Loucy (cell line): ENCODE data around the gene SAMHD1.
A peak's percentile ranks its signal among the peaks of the same experiment; 100 is the strongest.

ENCODE experiments used
- H2AFZ ChIP-seq: fragments of 200-600 bp; sonication (generic); 2 replicates; pipeline ENCODE4 v1.6.0; 2016; ENCODE audit warnings: antibody characterized with exemption, mild to moderate bottlenecking, low read length, moderate library complexity
- H3F3A ChIP-seq: fragments of 200-600 bp; 2 replicates; pipeline ENCODE4 v1.6.0; 2016; ENCODE audit warnings: antibody characterized with exemption, low read depth, mild to moderate bottlenecking
- H3K27me3 ChIP-seq: fragments of 200-600 bp; sonication (generic); 2 replicates; pipeline ENCODE4 v1.6.1; 2014; ENCODE audit warnings: low read length, mild to moderate bottlenecking; ENCODE audit not compliant: insufficient read depth, poor library complexity, severe bottlenecking
- H3K36me3 ChIP-seq: fragments of 200-600 bp; sonication (generic); 2 replicates; pipeline ENCODE4 v1.6.1; 2016; ENCODE audit warnings: low read length; ENCODE audit not compliant: insufficient read depth
- H3K4me1 ChIP-seq: fragments of 200-600 bp; sonication (generic); 2 replicates; pipeline ENCODE4 v1.5.1; 2014; ENCODE audit warnings: low read length, mild to moderate bottlenecking; ENCODE audit not compliant: insufficient read depth, poor library complexity, severe bottlenecking
- H3K4me2 ChIP-seq: fragments of 200-600 bp; sonication (generic); 2 replicates; pipeline ENCODE4 v1.6.0; 2014; ENCODE audit warnings: antibody characterized with exemption, low read length, low read depth, mild to moderate bottlenecking; ENCODE audit not compliant: poor library complexity, severe bottlenecking
- H3K4me3 ChIP-seq: fragments of 200-600 bp; sonication (generic); 2 replicates; pipeline ENCODE4 v1.5.1; 2014; ENCODE audit warnings: low read length, mild to moderate bottlenecking, mixed read lengths; ENCODE audit not compliant: poor library complexity, severe bottlenecking
- H3K79me2 ChIP-seq: fragments of 200-600 bp; sonication (generic); 2 replicates; pipeline ENCODE4 v1.6.1; 2014; ENCODE audit warnings: low read length; ENCODE audit not compliant: insufficient read depth
- H3K9ac ChIP-seq: fragments of 200-600 bp; sonication (generic); 2 replicates; pipeline ENCODE4 v1.6.0; 2014; ENCODE audit warnings: mild to moderate bottlenecking, low read depth, low read length, moderate library complexity; ENCODE audit not compliant: poor library complexity, severe bottlenecking
- H3K9me2 ChIP-seq: fragments of 200-600 bp; sonication (generic); replicated peaks from 2 replicates; pipeline ENCODE4 v1.6.1; 2016; ENCODE audit warnings: low read depth, low read length, mixed read lengths
- H3K9me3 ChIP-seq: fragments of 200-600 bp; sonication (generic); 2 replicates; pipeline ENCODE4 v1.6.1; 2014; ENCODE audit warnings: mild to moderate bottlenecking, antibody characterized with exemption, low read length, low read depth; ENCODE audit not compliant: insufficient read depth
- H4K20me1 ChIP-seq: fragments of 200-600 bp; sonication (generic); 2 replicates; pipeline ENCODE4 v1.6.0; 2014; ENCODE audit warnings: antibody characterized with exemption, low read length, mild to moderate bottlenecking; ENCODE audit not compliant: insufficient read depth, poor library complexity, severe bottlenecking
- EZH2phosphoT487 ChIP-seq: fragments of 200-600 bp; IDR thresholded peaks from 2 replicates; pipeline ENCODE4 v1.6.1; 2018; ENCODE audit warnings: antibody characterized with exemption, mild to moderate bottlenecking, moderate library complexity, borderline replicate concordance
- TF ChIP-seq, protein P1 (sequence below): fragments of 200-600 bp; sonication (generic); conservative IDR thresholded peaks from 2 replicates; pipeline ENCODE4 v1.5.1; 2014; ENCODE audit warnings: mild to moderate bottlenecking, antibody characterized with exemption, low read length

The SAMHD1 gene

DNA sequence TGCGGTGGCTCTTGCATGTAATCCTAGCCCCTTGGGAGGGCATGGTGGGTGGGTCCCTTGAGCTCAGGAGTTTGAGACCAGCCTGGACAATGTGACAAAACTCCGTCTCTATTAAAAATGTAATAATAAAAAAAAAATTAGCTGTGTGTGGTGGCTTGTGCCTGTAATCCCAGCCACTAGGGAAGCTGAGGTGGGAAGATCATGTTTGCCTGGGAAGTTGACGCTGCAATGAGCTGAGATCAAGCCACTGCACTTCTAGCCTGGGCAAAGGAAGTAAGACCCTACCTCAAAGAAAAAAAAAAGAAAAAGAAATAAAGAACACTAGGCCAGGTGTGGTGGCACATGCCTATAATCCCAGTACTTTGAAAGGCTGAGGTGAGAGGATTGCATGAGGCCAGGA is 4.5 kb upstream of the SAMHD1 start:
- no peak overlapping the region for H3K4me3 ChIP-seq
- H3K27me3 ChIP-seq, result no peaks in the 10 kb centered on the region
- TF ChIP-seq, protein P1, sequence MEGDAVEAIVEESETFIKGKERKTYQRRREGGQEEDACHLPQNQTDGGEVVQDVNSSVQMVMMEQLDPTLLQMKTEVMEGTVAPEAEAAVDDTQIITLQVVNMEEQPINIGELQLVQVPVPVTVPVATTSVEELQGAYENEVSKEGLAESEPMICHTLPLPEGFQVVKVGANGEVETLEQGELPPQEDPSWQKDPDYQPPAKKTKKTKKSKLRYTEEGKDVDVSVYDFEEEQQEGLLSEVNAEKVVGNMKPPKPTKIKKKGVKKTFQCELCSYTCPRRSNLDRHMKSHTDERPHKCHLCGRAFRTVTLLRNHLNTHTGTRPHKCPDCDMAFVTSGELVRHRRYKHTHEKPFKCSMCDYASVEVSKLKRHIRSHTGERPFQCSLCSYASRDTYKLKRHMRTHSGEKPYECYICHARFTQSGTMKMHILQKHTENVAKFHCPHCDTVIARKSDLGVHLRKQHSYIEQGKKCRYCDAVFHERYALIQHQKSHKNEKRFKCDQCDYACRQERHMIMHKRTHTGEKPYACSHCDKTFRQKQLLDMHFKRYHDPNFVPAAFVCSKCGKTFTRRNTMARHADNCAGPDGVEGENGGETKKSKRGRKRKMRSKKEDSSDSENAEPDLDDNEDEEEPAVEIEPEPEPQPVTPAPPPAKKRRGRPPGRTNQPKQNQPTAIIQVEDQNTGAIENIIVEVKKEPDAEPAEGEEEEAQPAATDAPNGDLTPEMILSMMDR, result no peak
- no peak for TF ChIP-seq EZH2phosphoT487
- H3K9me2 ChIP-seq, result no peaks in the 10 kb centered on the region
- no peaks in the 10 kb centered on the region for H4K20me1 ChIP-seq
- H3K4me1 ChIP-seq, result peaks cover 11% of the 10 kb centered on the region
- no peaks in the 10 kb centered on the region for H3K9me3 ChIP-seq
- no peaks in the 10 kb centered on the region for H3K36me3 ChIP-seq
- no peaks in the 10 kb centered on the region for H3K79me2 ChIP-seq
- H3K9ac ChIP-seq, result no peak overlapping the region
- H3K4me2 ChIP-seq, result no peak overlapping the region
- H3F3A ChIP-seq, result no peaks in the 10 kb centered on the region
- no peak overlapping the region for H2AFZ ChIP-seq

DNA sequence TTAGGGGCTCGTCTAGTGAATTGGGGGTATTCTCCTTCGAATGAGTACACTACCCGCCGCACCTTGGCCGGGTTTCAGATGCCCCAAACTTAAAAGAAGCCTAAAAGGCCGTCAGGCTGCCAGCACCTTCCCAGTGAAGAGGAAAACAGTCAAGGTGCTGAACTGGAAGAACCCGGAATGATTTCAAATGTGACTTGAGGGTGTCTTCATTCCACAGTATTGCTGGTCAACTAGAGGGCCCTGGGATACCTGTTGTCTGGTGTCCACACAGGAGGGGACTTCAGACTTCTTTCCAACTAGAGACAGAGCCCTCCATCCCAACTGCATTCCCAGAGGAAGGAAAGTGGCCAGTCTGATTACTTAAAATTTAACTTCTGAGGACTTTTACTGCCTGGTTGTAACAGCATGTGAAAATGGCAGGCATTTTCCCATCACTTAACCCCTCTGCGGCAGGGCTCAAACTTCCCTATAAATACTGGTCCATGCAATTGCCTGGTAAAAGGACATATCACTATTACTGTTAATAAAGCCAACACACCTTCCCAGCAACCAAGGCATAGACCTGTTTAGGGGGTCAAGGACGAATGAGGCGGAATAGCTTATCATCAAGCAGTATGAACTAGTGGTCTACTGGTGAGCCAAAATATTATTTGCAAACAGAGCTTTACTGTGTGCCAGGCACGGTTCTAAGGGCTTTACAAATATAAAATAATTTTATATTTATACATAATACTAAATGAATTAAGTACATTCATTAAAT is 651 bp upstream of the SAMHD1 start:
- TF ChIP-seq, protein P1, result no peak
- TF ChIP-seq EZH2phosphoT487, result no peak
- Histone ChIP-seq H3K79me2 (no peaks in the 10 kb centered on the region), H3K9me3 (no peaks in the 10 kb centered on the region), H2AFZ (no peak overlapping the region), H3K9ac (no peak overlapping the region), H3K27me3 (no peaks in the 10 kb centered on the region), H3K36me3 (no peaks in the 10 kb centered on the region), H3K9me2 (no peaks in the 10 kb centered on the region), H3K4me2 (no peak overlapping the region), H4K20me1 (no peaks in the 10 kb centered on the region), H3K4me1 (peaks cover 24% of the 10 kb centered on the region), H3K4me3 (no peak overlapping the region), H3F3A (no peaks in the 10 kb centered on the region)

DNA sequence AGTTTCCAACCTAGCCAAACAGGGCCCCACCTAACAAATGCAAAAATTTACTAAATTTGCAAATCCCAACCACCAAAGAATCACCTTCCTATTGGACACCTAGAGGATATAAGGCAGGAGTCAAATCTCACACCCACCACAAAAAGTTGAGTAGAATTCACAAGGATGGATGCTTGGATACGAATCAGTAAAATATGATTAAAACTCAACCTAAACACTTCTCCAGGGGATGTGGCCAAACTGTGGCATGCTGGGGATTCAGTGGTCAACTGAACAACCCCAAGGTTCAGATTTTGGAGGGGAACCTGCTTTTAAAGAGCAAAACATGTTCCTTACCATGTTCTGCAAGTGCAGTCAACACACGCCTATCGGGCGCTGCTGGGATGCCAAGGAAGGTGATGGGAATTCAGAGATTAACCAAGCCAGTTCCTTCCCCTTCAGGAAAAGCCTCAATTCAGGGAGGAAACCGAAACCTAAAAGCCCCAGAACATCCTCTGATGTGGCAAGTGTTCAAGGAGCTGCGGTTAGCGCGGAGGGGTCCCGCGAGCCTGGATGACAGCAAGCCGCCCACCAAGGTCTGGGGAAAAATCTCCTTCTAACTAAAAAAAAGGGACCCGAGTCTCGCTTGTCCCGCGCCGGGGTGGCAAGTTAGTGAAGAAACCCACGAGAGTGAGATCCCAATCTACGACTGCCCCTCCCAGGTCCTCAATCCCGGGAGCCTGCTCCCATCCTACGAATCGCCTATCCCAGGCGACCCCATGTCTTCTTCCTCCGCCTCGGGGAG is 902 bp downstream of the SAMHD1 start:
- Histone ChIP-seq H3K9me2 (no peaks in the 10 kb centered on the region), H4K20me1 (no peaks in the 10 kb centered on the region), H3K9me3 (no peaks in the 10 kb centered on the region), H3K36me3 (no peaks in the 10 kb centered on the region), H2AFZ (peak overlapping the region; percentile 46; the same call in 1 of the 2 replicates), H3K4me2 (peak overlapping the region; percentile 77), H3F3A (no peaks in the 10 kb centered on the region), H3K27me3 (no peaks in the 10 kb centered on the region), H3K79me2 (no peaks in the 10 kb centered on the region), H3K4me3 (peak overlapping the region; percentile 66), H3K4me1 (peaks cover 27% of the 10 kb centered on the region), H3K9ac (no peak overlapping the region)
- TF ChIP-seq EZH2phosphoT487, result no peak
- TF ChIP-seq, protein P1, result no peak
